ENCODE data around the gene FOXO6.

The FOXO6 gene

GRCh38 chr1:41422306-41422705 is 61.1 kb downstream of the FOXO6 start:
- ChIA-PET POLR2A (no interaction called here), CTCF (interaction anchor here (0.7 kb wide), 2 partner anchors 109 to 173 kb away, joined by 3 to 4 read pairs; no protein-coding TSS in a partner anchor)
- no peak for DNase-seq (ENCODE audit: extremely low spot score)
- TF ChIP-seq LEF1 (IDR thresholded peaks at IDR 0.05; ENCODE audit: borderline replicate concordance) (no peak), SP1 (IDR thresholded peaks at IDR 0.05) (no peak), BHLHE40 (IDR thresholded peaks at IDR 0.05; ENCODE audit: borderline replicate concordance) (no peak), FOXA1 (IDR thresholded peaks at IDR 0.05) (no peak), ELF4 (IDR thresholded peaks at IDR 0.05) (no peak), ZNF384 (IDR thresholded peaks at IDR 0.05) (no peak)

GRCh38 chr1:41423511-41424191 is 62.4 kb downstream of the FOXO6 start:
- TF ChIP-seq FOXK2 (IDR thresholded peaks at IDR 0.05) (no peak), SP1 (IDR thresholded peaks at IDR 0.05) (no peak)
- POLR2A ChIA-PET, result no interaction called here
- CTCF ChIA-PET, result interaction anchor here (0.8 kb wide), 1 partner anchor 181 kb away, joined by 3 read pairs; no protein-coding TSS in a partner anchor
- DNase-seq (ENCODE audit: extremely low spot score), result no peak

DNA sequence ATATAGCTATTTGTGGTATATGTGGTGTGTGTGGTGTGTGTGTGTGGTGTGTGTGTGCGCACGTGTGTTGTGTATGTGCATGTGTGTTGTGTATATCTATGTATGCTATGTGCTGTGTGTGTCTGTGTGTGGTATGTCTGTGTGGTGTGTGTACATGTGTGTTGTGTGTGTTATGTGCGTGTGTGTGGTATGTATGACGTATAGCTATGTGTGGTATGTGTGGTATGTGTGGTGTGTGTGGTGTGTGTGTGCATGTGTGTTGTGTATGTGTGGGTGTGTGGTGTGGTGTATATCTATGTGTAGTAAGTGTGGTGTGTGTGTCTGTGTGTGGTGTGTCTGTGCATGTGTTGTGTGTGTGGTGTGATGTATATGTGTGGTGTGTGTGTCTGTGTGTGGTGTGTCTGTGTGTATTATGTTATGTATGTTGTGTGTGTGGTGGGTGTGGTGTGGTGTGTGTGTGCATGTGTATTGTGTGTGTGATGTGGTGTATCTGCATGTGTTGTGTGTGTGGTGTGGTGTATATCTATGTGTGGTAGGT is 63.4 kb downstream of the FOXO6 start:
- TF ChIP-seq SP1 (IDR thresholded peaks at IDR 0.05) (no peak), ELF4 (IDR thresholded peaks at IDR 0.05) (no peak), BHLHE40 (IDR thresholded peaks at IDR 0.05; ENCODE audit: borderline replicate concordance) (no peak), TARDBP (IDR thresholded peaks at IDR 0.05) (no peak), ZNF384 (IDR thresholded peaks at IDR 0.05) (no peak), FOXM1 (IDR thresholded peaks at IDR 0.05; ENCODE audit: borderline replicate concordance) (no peak), ARNT (IDR thresholded peaks at IDR 0.05) (no peak), L3MBTL2 (conservative IDR thresholded peaks at IDR 0.05) (no peak), NFRKB (IDR thresholded peaks at IDR 0.05) (no peak), FOXA1 (IDR thresholded peaks at IDR 0.05) (no peak)
- DNase-seq (ENCODE audit: extremely low spot score), result no peak
- ChIA-PET CTCF (no interaction called here), POLR2A (no interaction called here)

DNA sequence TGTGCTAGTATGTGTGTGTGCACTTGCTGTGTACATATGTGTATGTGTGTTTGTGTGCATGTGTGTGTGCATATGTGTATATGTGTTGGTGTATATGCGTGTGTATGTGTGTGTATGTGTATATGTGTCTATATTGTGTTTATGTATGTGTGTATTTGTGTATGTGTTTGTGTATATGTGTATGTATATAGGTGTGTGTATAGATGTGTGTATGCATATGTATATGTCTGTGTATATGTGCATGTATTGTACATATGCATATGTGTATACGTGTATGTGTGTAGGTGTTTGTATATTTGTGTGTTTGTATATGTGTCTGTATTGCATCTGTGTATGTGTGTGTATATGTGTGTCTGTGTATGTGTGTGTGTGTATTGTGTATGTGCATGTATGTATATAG is 64.1 kb downstream of the FOXO6 start:
- no peak for TF ChIP-seq PKNOX1 (IDR thresholded peaks at IDR 0.05)
- TF ChIP-seq SUZ12 (IDR thresholded peaks at IDR 0.05), result no peak
- TF ChIP-seq L3MBTL2 (conservative IDR thresholded peaks at IDR 0.05), result no peak
- TF ChIP-seq ZNF384 (IDR thresholded peaks at IDR 0.05), result no peak
- TF ChIP-seq HDGF (IDR thresholded peaks at IDR 0.05; ENCODE audit: borderline replicate concordance), result no peak
- DNase-seq (ENCODE audit: extremely low spot score), result no peak
- ChIA-PET POLR2A (no interaction called here), CTCF (no interaction called here)

- ChIA-PET POLR2A (no interaction called here), CTCF (interaction anchor here (0.8 kb wide), 1 partner anchor 103 kb away, joined by 3 read pairs; no protein-coding TSS in a partner anchor)
- no peak for DNase-seq (ENCODE audit: extremely low spot score)
- TF ChIP-seq ARNT (IDR thresholded peaks at IDR 0.05) (no peak), CTBP1 (IDR thresholded peaks at IDR 0.05; ENCODE audit: borderline replicate concordance) (no peak), BHLHE40 (IDR thresholded peaks at IDR 0.05; ENCODE audit: borderline replicate concordance) (no peak), SUZ12 (IDR thresholded peaks at IDR 0.05) (no peak), L3MBTL2 (conservative IDR thresholded peaks at IDR 0.05) (no peak), NFRKB (IDR thresholded peaks at IDR 0.05) (no peak), LEF1 (IDR thresholded peaks at IDR 0.05; ENCODE audit: borderline replicate concordance) (no peak), TARDBP (IDR thresholded peaks at IDR 0.05) (no peak), SP1 (IDR thresholded peaks at IDR 0.05) (no peak)
Measured at GRCh38 chr1:41426201-41426890, 65.1 kb downstream of the FOXO6 start.

GRCh38 chr1:41427122-41427913 is 66.1 kb downstream of the FOXO6 start:
- CTCF ChIA-PET, result interaction anchor here (0.8 kb wide), 1 partner anchor 104 kb away, joined by 3 read pairs; no protein-coding TSS in a partner anchor

More at GRCh38 chr1:41427122-41427913, 66.1 kb downstream of the FOXO6 start:
- no peak for DNase-seq (ENCODE audit: extremely low spot score)
- TF ChIP-seq HDGF (IDR thresholded peaks at IDR 0.05; ENCODE audit: borderline replicate concordance), result no peak
- TF ChIP-seq FOXM1 (IDR thresholded peaks at IDR 0.05; ENCODE audit: borderline replicate concordance), result no peak
- TF ChIP-seq L3MBTL2 (conservative IDR thresholded peaks at IDR 0.05), result no peak
- no peak for TF ChIP-seq SUZ12 (IDR thresholded peaks at IDR 0.05)
- TF ChIP-seq PKNOX1 (IDR thresholded peaks at IDR 0.05), result no peak
- TF ChIP-seq TARDBP (IDR thresholded peaks at IDR 0.05), result no peak
- no peak for TF ChIP-seq BHLHE40 (IDR thresholded peaks at IDR 0.05; ENCODE audit: borderline replicate concordance)
- no peak for TF ChIP-seq FOXA1 (IDR thresholded peaks at IDR 0.05)
- TF ChIP-seq SP1 (IDR thresholded peaks at IDR 0.05), result no peak
- no peak for TF ChIP-seq ZNF384 (IDR thresholded peaks at IDR 0.05)
- POLR2A ChIA-PET, result no interaction called here

All from HEK293T (cell line).